ENCODE results near the gene IGSF9B.

GRCh38 chr11:133864756-133865155 lies 92.0 kb downstream of the IGSF9B start:
- TF ChIP-seq GATA3 (IDR thresholded peaks at IDR 0.05; ENCODE audit: low read depth, low read length) (no peak), GATA2 (IDR thresholded peaks at IDR 0.05; ENCODE audit: low read depth, low read length) (no peak)

Measured in SH-SY5Y (cell line).